ENCODE data around the gene SMIM13.
"Not testable (repeated sequence)": the region's sequence is repeated elsewhere in the genome, so short reads cannot be mapped to it uniquely, and the experiment has no call there.

SMIM13 gene

GRCh38 chr6:11115808-11116536 lies 22.3 kb downstream of the SMIM13 start:
- in situ Hi-C loops (cut with MboI; ENCODE audit: low sequenced_read_pairs): not testable (repeated sequence)

GRCh38 chr6:11120271-11121005 lies 26.8 kb downstream of the SMIM13 start:
- in situ Hi-C loops (cut with MboI; ENCODE audit: low sequenced_read_pairs): no loop called here

- in situ Hi-C loops (cut with MboI; ENCODE audit: low sequenced_read_pairs): no loop called here
Observed at GRCh38 chr6:11121851-11122250, 28.2 kb downstream of the SMIM13 start.

- in situ Hi-C loops (cut with MboI; ENCODE audit: low sequenced_read_pairs): no loop called here
Observed at GRCh38 chr6:11122380-11122779, 28.7 kb downstream of the SMIM13 start.

GRCh38 chr6:11123978-11124377 lies 30.3 kb downstream of the SMIM13 start:
- in situ Hi-C loops (cut with MboI; ENCODE audit: low sequenced_read_pairs): no loop called here

DNA sequence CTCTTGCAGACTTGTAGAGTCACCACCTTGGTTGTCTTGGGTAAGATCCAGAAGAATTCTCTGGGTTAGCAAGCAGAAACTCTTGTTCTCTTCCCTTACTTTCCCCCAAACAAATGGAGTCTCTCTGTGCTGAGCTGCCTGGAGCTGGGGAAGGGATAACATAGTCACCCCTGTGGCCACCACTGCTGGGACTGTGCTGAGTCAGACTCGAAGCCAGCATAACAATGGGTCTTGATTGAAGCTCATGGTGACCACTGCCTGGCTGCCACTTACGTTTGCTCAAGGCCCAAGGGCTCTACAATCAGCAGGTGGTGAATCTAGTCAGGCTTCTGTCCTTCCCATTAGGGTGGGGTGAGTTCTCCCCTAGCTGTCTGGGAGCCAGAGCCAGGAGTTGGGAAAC lies 33.2 kb downstream of the SMIM13 start:
- in situ Hi-C loops (cut with MboI; ENCODE audit: low sequenced_read_pairs): no loop called here

DNA sequence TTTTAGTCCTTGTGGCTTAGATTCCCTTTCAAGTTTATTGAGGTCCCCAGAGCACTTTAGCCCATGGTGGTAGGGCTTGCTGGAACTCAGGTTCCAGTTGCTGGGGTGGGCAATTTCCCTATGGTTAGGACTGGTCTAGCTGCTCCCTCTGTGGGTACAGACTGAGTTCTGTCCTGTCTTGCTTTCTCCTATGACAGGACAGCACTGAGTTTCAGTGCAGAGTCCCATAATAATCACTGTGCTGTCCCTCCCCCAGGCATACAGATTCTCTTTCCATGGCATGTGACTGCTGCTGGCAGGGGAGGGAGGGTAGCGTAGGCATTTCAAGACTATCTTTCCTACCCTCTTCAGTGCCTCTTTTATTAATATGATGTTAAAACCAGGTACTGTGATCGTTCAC lies 35.0 kb downstream of the SMIM13 start:
- in situ Hi-C loops (cut with MboI; ENCODE audit: low sequenced_read_pairs): no loop called here

DNA sequence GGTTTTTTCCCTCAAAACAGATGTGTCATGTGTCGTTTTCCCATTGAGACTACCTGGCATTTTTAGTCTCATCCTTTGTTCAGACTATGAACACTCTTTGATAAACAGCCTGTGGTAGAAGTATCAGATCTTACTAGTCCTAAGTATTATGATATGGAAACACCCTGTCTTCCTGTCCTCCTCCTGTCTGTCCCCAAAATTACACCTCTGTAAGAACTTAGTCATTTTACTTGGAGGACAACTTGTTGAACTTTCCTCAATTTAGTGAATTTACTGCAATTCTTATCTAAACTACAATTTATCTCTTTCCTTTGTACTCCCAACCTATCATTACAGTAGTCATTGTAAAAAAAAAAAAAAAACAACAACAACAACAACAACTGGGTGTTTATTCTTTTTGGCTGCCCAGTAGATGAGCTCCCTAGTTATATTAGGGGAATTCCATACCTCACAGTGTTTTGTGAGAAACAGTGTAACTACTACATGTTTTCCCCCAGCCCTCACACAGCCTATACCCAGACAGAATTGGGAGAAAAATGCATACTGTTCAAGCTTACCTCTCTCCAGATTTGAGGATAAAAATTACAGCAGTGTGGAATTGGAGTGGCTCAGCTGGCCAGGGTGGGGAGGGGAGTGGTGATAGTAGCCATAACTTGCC lies 36.4 kb downstream of the SMIM13 start:
- in situ Hi-C loops (cut with MboI; ENCODE audit: low sequenced_read_pairs): no loop called here

GRCh38 chr6:11130605-11131004 lies 37.0 kb downstream of the SMIM13 start:
- in situ Hi-C loops (cut with MboI; ENCODE audit: low sequenced_read_pairs): no loop called here

DNA sequence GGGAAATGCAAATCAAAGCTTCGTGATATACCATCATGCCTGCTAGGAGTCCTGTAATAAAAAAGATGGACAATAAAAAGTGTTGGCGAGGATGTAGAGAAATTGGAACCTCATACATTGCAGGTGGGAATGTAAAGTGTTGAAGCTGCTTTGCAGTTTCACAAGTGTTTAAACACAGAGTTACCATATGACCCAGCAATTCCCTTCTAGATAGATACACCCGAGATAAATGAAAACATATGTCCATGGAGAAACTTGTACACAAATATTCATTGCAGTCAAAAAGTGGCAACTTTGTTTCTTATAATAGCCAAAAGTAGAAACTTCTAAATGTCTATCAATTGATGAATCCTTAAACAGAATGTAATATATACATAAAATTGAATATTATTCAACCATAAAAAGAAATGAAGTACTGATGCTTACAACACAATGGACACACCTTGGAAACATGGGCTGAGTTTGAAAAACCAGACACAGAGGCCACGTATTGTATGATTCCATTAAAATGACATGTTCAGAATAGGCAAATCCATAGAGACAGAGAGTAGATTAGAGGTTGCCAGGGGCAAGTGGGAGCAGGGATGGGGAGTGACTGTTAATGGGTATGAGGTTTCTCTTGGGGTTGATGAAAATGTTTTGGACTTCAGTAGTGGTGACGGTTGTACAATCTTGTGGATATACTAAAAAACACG lies 38.7 kb downstream of the SMIM13 start:
- in situ Hi-C loops (cut with MboI; ENCODE audit: low sequenced_read_pairs): no loop called here

DNA sequence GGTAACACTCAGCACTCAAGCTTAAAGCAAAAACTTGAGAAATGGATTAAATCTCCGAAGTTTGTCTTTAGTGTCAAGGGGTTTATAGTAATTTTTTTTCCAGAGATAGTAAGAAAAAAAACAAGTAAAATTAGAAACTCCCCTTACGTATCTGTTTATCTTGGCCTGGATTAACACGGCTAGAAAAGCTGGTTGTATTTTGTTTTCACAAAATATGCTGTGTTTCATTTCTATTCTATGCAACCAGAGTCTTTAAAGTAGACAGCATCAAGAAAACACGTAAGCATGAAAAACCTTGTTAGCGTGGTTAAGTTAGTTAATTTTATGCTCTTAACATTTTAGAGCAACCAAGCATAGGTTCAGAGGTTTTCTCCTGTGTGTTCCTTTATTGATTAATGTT lies 39.6 kb downstream of the SMIM13 start:
- in situ Hi-C loops (cut with MboI; ENCODE audit: low sequenced_read_pairs): no loop called here

DNA sequence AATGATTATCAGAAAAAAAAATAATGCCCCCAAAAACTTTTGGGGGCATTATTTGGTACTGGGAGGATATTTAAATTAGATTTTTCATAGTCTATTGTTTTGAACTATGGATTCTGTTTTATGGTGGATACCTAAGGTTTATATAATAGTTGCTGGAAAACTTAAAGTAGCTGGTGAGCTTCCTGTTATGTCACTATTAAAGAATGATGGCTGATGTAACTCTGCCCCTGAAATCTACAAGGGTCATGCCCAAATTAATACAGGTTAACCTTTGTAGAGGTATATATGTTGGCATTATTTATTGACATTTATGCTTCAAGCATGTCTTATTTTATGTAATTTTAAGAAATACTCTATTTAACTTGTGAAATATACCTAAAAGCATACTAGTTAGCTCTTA lies 43.2 kb downstream of the SMIM13 start:
- in situ Hi-C loops (cut with MboI; ENCODE audit: low sequenced_read_pairs): no loop called here

DNA sequence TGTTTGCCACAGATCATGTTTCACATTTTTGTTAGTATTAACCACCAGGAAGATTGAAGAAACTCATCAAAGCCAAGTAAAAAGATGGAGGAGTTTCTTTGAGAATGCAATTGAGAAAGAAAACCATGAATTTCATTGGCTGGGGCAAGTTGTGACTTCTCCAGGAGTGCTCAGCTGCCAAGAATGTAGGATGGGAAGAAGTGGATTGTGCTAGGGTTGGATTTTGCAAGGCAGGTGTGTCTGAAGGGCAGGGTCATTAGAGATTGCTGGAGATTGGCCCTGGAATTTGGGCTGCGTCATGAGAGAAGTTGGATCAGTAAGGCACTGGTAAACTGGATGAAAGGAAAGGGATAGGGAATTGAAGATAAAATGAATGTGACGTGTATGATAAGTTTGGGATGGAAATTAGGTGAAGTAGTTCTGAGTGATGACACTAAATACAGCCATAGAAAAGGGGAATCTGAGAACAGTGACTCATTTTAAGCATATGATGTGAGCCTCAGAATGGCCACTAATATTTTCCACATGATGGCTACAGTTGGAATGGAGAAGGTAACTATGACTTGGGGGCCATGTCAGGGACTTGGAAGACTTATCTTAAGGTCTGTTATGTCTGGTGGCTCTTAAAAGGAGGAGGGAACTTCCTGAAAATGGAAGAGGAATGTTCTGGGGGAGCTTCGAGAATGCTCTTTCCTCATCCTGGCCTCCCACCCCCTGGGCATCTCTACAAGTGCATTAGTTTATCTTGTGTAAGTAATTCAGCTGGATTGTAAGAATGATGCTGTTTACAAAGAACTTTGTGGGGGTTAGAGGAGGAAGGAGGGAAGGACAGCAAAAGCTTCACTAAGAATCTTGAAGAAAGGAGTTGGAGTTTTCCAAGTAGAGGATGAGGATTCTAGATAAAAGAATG lies 45.7 kb downstream of the SMIM13 start:
- in situ Hi-C loops (cut with MboI; ENCODE audit: low sequenced_read_pairs): no loop called here

DNA sequence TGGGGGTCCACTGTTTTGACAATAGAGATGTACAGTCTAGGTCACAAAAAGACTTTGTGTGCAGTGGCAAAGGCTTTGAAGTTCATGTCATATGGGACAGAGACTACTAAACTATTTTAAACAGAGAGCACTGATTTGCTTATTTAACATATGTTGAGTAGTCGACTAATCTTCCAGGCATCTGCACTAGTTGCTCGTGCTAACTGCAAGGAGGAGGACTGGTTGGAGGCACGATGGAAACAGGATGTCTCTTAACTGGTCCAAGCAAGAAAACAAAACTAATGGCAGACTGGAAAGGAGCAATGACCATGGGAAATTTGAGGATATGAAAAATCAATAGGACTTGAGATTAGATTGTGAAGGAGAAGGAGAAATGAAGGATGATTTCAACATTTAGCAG lies 46.4 kb downstream of the SMIM13 start:
- in situ Hi-C loops (cut with MboI; ENCODE audit: low sequenced_read_pairs): loop anchor here (10.0 kb wide), 1 partner anchor 355 kb away; no protein-coding TSS in a partner anchor

- in situ Hi-C loops (cut with MboI; ENCODE audit: low sequenced_read_pairs): loop anchor here (10.0 kb wide), 1 partner anchor 354 kb away; no protein-coding TSS in a partner anchor
Observed at GRCh38 chr6:11141295-11141694, 47.7 kb downstream of the SMIM13 start.

GRCh38 chr6:11142296-11143027 lies 48.8 kb downstream of the SMIM13 start:
- in situ Hi-C loops (cut with MboI; ENCODE audit: low sequenced_read_pairs): loop anchor here (10.0 kb wide), 1 partner anchor 352 kb away; no protein-coding TSS in a partner anchor

- in situ Hi-C loops (cut with MboI; ENCODE audit: low sequenced_read_pairs): loop anchor here (10.0 kb wide), 1 partner anchor 351 kb away; no protein-coding TSS in a partner anchor
Observed at GRCh38 chr6:11143394-11144371, 50.0 kb downstream of the SMIM13 start.

- in situ Hi-C loops (cut with MboI; ENCODE audit: low sequenced_read_pairs): loop anchor here (10.0 kb wide), 1 partner anchor 350 kb away; no protein-coding TSS in a partner anchor
Observed at GRCh38 chr6:11144393-11144851, 50.8 kb downstream of the SMIM13 start.
